Fibroblast of lung (primary cell): ENCODE data around the gene CHML.

ENCODE experiments used
- CTCF ChIP-seq, 2 donors: IDR thresholded peaks in 1 of 2; conservative IDR thresholded peaks in 1 of 2; 1 replicate in 1 of 2; 2 replicates in 1 of 2; pipeline ENCODE4 v1.5.1; 2011 to 2012; ENCODE audit warnings: low read length in 2 of 2, control low read depth in 1 of 2, inconsistent platforms in 1 of 2, low read depth in 1 of 2, mild to moderate bottlenecking in 1 of 2
- EZH2 ChIP-seq: IDR thresholded peaks from 2 replicates; pipeline ENCODE4 v1.5.1; 2012; ENCODE audit warnings: low read length, control low read depth, mild to moderate bottlenecking; ENCODE audit errors: missing control alignments

- TF ChIP-seq CTCF (conservative IDR thresholded peaks at IDR 0.05 in 1 of 2, IDR thresholded peaks at IDR 0.05 in 1 of 2; ENCODE audit: low read depth in 1 of 2, low read length in 2 of 2) = no peak
- no peak for TF ChIP-seq EZH2
Observed at GRCh38 chr1:241679404-241679803, 39.2 kb upstream of the CHML start.
